ENCODE measurements around the gene LANCL1.
"Not testable (repeated sequence)": the region's sequence is repeated elsewhere in the genome, so short reads cannot be mapped to it uniquely, and the experiment has no call there.

The LANCL1 gene

GRCh38 chr2:210440206-210440605, 36.4 kb downstream of the LANCL1 start:
- no peak for TF ChIP-seq CTCF (IDR thresholded peaks at IDR 0.05; ENCODE audit: extremely low read depth, insufficient read depth, missing control alignments)
- DNase-seq (ENCODE audit: low spot score), result no peak
- in situ Hi-C loops (cut with MboI; ENCODE audit: low pct_unique_long_range_greater_than_20kb, low sequenced_read_pairs, unreplicated experiment), result no loop called here

GRCh38 chr2:210435439-210435838, 41.1 kb downstream of the LANCL1 start:
- TF ChIP-seq CTCF (IDR thresholded peaks at IDR 0.05; ENCODE audit: extremely low read depth, insufficient read depth, missing control alignments), result no peak
- in situ Hi-C loops (cut with MboI; ENCODE audit: low pct_unique_long_range_greater_than_20kb, low sequenced_read_pairs, unreplicated experiment), result no loop called here
- DNase-seq (ENCODE audit: low spot score), result no peak

- no peak for TF ChIP-seq CTCF (IDR thresholded peaks at IDR 0.05; ENCODE audit: extremely low read depth, insufficient read depth, missing control alignments)
- no peak for DNase-seq (ENCODE audit: low spot score)
- in situ Hi-C loops (cut with MboI; ENCODE audit: low pct_unique_long_range_greater_than_20kb, low sequenced_read_pairs, unreplicated experiment), result no loop called here
Measured at GRCh38 chr2:210432633-210433032, 43.9 kb downstream of the LANCL1 start.

GRCh38 chr2:210429403-210430137, 47.0 kb downstream of the LANCL1 start:
- DNase-seq (ENCODE audit: low spot score), result no peak
- in situ Hi-C loops (cut with MboI; ENCODE audit: low pct_unique_long_range_greater_than_20kb, low sequenced_read_pairs, unreplicated experiment), result no loop called here
- no peak for TF ChIP-seq CTCF (IDR thresholded peaks at IDR 0.05; ENCODE audit: extremely low read depth, insufficient read depth, missing control alignments)

GRCh38 chr2:210428393-210429179, 48.0 kb downstream of the LANCL1 start:
- TF ChIP-seq CTCF (IDR thresholded peaks at IDR 0.05; ENCODE audit: extremely low read depth, insufficient read depth, missing control alignments), result no peak
- in situ Hi-C loops (cut with MboI; ENCODE audit: low pct_unique_long_range_greater_than_20kb, low sequenced_read_pairs, unreplicated experiment), result no loop called here
- no peak for DNase-seq (ENCODE audit: low spot score)

GRCh38 chr2:210427309-210427708, 49.2 kb downstream of the LANCL1 start:
- in situ Hi-C loops (cut with MboI; ENCODE audit: low pct_unique_long_range_greater_than_20kb, low sequenced_read_pairs, unreplicated experiment), result not testable (repeated sequence)

GRCh38 chr2:210422366-210422765, 54.2 kb downstream of the LANCL1 start:
- DNase-seq (ENCODE audit: low spot score), result no peak
- in situ Hi-C loops (cut with MboI; ENCODE audit: low pct_unique_long_range_greater_than_20kb, low sequenced_read_pairs, unreplicated experiment), result no loop called here
- no peak for TF ChIP-seq CTCF (IDR thresholded peaks at IDR 0.05; ENCODE audit: extremely low read depth, insufficient read depth, missing control alignments)

More at GRCh38 chr2:210427309-210427708, 49.2 kb downstream of the LANCL1 start:
- not testable (repeated sequence) for DNase-seq (ENCODE audit: low spot score)
